Measurements from ENCODE around the gene LCMT2.

The LCMT2 gene

DNA sequence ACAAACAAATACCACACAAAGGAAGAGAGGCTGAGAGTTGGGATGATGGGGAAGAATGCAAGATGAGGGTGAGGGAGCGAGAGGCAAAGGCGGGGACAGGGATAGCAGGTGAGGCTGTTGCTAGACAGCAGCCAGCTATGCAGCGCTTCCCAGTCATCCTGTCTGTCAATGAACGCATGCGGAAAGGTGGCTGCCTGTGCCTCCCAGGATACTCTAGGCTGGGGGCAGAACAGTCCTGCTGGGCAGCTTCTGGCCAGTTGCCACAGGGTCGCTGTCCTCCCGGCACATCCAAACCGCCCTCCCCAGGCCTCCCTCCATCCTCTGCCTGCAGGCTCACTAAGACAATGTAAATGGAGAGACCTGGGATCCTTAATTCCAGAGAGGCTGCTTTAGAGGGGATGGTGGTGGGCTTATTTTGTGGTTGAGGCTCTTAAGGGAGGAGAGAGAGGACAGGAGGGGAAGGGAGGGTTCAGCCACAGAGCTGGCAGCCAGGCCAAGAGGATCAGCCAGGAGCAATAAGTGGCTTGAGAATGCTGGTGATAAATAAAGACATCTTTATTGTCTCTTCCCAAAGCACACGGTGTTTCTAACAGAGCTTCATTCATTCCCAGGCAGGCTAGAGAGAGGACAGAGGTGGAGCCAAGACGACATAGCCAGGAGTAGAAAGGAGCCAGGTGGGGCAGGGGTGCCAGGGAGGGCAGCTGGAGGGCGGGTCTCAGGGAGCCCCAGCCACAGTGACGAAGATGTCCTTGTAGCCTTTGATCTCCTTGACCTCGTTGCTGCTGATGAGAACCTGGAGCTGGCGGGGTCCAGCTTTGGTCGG lies 54.4 kb downstream of the LCMT2 start:
- no peak for DNase-seq

DNA sequence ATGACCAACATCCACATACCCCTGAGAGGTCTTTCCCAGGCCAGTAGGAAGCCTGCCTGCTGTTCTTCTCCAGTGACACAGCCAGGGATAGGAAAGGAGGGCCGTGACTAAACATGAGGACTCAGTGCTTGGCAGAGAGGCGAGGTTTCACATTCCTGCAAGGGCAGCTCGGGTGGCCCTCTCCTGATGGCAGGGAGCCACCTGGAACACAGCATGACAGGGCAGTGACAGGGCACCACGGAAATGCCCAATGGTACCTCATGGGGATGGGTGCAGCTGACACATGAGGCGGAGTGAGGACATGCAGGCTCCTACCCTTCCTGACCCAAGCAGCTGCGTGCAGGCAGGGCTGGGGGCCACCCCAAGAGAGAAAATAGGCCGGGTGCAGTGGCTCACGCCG lies 56.2 kb downstream of the LCMT2 start:
- DNase-seq, result no peak

All from suppressor macrophage treated with lipopolysaccharide for 1 hour (primary cell).